CMK (cell line): ENCODE results near the gene ANKRD11.
A peak's percentile ranks its signal among the peaks of the same experiment; 100 is the strongest.
"Not testable (repeated sequence)": the region's sequence is repeated elsewhere in the genome, so short reads cannot be mapped to it uniquely, and the experiment has no call there.

Experiments
- DNase-seq: peaks from one replicate; pipeline ENCODE4 v3.0.0-alpha.2; 2010; ENCODE audit warnings: low read depth

ANKRD11 gene

DNA sequence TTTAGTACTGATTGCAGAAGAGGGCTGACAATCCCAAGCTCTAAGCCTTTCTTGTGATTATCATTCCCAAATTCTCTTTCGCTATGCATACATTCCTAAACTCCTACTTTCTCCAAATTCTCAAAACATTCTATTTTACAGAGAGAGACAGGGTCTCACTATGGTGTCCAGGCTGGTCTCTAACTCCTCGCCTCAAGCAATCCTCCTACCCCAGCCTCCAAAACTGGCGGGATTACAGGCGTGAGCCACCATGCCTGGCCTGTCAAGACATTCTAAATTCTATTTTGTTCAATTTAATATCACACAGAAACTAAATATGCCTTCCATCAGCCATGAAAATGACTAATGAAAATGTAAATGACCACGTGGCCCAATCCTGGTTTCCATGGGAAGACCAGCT is 39.8 kb downstream of the ANKRD11 start:
- DNase-seq: no peak

GRCh38 chr16:89449726-89450335 is 40.5 kb downstream of the ANKRD11 start:
- no peak for DNase-seq

GRCh38 chr16:89448656-89449055 is 41.7 kb downstream of the ANKRD11 start:
- DNase-seq: no peak

DNA sequence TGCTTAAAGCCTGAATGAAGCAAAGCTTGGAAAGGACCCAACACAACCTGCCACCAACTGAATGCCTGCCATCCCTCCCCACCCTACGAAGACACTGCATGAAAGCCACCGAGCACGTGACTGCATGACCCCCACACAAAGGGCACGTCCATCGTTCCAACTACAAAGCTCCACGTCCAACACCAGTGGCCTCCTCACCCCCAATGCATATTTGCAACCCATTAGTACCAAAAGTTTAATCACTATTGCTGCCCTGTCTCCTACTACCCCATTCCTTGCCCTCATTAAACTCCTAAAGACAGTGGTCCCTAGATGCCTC is 43.4 kb downstream of the ANKRD11 start:
- DNase-seq: no peak

DNA sequence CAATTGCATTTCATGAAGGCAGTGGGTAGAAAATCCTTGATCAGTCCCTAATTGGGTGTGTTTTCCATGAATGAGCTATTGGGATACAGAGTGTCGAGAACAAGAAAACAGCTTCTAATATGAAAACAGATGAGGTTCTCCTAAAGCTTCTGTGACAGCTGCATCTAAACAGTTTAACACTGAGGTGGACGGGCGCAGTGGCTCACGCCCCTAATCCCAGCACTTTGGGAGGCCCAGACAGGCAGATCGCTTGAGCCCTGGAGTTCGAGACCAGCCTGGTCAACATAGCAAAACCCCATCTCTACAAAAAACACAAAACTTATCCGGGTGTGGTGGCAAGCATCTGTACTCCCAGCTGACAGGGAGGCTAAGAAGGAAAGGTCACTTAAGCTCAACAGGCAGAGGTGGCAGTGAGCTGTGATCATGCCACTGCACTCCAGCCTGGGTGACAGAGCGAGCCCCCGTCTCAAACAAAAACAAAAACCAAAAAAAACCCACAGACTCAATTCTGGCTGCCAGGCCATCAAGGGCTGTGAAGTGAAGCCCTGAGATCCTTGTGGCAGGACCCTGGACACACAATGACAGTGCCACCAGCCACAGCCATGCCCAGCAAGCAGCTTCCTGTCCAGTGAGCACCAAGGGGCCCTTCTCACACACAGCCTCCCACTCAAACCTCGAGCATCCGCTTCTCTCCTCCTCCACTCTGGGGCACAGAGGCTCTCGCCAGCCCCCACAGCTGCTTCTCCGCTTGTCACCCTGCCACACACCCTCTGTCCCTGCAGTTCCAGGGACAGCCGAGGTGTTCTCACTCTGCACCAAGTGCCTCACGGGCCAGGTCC is 44.0 kb downstream of the ANKRD11 start:
- DNase-seq: peak; percentile 44

GRCh38 chr16:89445166-89445565 is 45.2 kb downstream of the ANKRD11 start:
- DNase-seq: no peak

GRCh38 chr16:89444728-89445127 is 45.6 kb downstream of the ANKRD11 start:
- no peak for DNase-seq

- DNase-seq: no peak
Observed at GRCh38 chr16:89444151-89444723, 46.1 kb downstream of the ANKRD11 start.

DNA sequence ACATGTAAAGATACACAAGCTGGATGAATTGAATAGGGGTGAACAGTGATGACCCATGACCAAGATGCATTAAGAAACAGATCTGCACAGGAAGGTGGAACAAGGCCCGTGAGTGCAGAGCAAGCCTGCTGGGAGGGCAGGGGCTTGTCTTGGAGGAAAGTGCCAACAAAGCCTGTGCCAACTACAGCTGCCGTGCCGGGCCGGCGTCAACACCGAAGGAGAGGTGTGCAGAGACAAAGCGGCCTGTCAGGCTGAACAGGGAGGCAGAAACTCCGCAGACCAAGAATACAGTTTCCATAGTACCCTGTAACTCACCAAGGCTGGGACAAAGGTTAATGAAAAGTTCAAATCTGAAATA is 46.7 kb downstream of the ANKRD11 start:
- DNase-seq: no peak

DNA sequence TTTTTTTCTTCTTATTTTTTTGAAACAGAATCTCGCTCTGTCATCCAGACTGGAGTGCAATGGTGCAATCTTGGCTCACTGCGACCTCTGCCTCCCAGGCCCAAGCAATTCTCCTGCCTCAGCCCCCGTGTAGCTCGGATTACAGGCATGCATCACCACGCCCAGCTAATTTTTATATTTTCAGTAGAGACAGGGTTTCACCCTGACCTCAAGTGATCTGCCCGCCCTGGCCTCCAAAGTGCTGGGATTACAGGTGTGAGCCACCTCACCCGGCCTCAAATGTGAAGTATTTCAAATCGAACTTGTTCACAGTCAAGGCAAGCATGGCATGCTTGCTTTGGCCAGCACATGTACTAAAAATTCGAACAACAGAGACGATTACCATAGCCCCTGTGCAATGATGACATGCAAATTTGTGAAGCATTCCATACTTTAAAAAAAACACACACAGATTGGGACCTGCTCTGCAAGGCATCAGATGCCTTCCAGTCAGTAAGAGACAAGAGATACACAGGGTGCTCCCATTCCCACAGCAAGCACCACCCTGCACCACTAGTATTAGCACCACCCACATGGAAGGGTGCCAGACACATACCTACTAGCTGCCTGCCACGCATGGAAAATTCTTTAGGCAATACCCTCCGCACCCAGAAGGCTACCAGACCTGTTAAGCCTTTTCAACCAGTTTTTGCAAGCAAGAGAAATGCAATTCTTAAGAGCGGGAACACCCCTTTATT is 47.2 kb downstream of the ANKRD11 start:
- DNase-seq: no peak

- no peak for DNase-seq
Observed at GRCh38 chr16:89442588-89442987, 47.8 kb downstream of the ANKRD11 start.

GRCh38 chr16:89439659-89440058 is 50.7 kb downstream of the ANKRD11 start:
- DNase-seq: no peak

DNA sequence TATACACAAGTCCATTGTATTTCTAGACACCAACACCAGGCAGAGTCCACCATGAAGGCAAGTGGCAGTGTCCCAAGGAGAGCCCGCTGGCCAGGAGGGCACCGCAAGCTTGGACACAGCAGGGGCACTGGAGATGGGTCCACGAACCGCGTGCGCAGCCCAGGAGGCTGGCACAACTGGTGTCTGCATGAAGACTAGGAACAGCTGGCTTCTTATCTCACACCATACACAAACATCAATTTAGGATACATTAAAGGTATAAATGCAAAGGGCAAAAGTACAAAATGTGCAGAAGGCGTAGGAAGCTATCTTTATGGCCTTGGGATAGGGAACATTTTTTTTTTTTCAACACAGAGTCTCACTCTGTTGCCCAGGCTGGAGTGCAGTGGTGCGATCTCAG is 52.4 kb downstream of the ANKRD11 start:
- no peak for DNase-seq

- no peak for DNase-seq
Observed at GRCh38 chr16:89437251-89437987, 52.9 kb downstream of the ANKRD11 start.

DNA sequence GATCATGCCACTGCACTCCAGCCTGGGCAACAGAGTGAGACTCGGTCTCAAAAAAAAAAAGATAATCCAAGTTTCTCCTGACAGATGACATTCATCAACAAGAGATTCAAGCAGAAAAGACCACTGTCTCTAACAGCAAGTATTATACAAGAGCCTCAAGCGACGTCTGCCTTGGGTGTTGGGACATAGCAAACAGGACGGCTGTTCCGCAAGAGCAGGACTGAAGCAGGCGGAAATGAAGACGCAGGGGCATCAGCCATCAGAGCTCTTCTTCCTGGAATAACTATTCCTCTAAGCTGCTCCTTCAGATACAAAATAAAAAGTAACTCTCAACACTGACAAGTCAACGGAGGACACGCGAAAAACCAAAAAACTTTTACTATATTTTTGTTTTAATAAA is 54.0 kb downstream of the ANKRD11 start:
- no peak for DNase-seq

DNA sequence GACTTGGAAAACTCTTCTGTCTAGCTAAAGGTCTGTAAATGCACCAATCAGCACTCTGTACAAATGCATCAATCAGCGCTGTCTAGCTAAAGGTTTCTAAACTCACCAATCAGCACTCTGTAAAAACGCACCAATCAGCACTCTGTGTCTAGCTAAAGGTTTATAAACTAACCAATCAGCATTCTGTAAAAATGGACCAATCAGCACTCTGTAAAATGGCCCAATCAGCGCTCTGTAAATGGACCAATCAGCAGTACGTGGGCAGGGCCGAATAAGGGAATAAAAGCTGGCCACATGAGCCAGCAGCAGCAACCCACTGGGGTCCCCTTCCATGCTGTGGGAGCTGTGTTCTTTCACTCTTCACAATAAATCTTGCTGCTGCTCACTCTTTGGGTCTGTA is 55.3 kb downstream of the ANKRD11 start:
- DNase-seq: not testable (repeated sequence)

DNA sequence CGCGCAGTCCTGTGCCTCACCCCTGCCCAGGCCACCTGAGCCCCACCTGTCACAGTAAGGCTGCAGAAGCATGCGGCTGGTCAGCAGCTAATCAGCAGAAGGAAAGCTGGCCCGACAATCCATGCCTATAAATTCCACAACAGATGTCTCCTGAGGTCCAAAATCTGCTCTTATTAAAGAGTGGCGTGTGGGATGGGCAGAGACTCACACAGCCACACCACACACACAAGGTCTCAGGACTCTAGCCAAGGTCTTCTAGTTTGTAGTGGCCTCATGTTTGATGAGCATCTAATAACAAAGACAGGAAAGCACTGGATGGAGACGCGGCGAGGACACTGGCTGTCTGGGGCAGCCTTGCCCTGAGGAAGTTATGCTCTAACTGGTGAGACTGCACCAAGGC is 55.9 kb downstream of the ANKRD11 start:
- no peak for DNase-seq

DNA sequence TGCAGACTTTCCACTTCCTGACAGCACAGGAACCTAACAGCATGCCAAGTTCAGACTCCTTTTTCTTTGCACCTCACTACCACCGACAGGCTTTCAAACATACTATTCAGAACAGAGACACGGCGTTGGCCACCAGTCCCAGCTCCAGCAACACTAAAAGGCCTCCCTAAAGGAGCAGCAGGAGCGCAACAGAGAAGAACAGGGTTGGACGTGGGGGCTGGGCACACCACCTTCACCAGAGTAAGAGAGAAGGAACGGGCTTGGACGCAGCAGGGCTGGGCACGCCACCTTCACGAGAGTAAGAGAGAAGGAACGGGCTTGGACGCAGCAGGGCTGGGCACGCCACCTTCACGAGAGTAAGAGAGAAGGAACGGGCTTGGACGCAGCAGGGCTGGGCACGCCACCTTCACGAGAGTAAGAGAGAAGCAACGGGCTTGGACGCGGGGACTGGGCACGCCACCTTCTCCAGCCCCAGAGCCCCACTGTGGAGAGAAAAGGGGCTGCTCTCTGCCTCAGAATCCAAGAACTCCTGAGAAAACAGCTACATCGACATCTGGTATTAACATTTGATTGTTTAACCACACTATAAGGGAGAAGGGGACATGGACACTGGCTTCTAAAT is 56.9 kb downstream of the ANKRD11 start:
- DNase-seq: not testable (repeated sequence)

- no peak for DNase-seq
Observed at GRCh38 chr16:89431630-89432029, 58.7 kb downstream of the ANKRD11 start.

GRCh38 chr16:89431158-89431584 is 59.2 kb downstream of the ANKRD11 start:
- no peak for DNase-seq

- DNase-seq: no peak
Observed at GRCh38 chr16:89430436-89431157, 59.8 kb downstream of the ANKRD11 start.
